ENCODE data around the gene BDKRB1.

BDKRB1 gene

GRCh38 chr14:96263347-96264199, 7.6 kb downstream of the BDKRB1 start:
- no peak for DNase-seq

DNA sequence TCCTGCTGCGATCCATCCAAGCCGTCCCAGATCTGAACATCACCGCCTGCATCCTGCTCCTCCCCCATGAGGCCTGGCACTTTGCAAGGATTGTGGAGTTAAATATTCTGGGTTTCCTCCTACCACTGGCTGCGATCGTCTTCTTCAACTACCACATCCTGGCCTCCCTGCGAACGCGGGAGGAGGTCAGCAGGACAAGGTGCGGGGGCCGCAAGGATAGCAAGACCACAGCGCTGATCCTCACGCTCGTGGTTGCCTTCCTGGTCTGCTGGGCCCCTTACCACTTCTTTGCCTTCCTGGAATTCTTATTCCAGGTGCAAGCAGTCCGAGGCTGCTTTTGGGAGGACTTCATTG, 8.2 kb downstream of the BDKRB1 start:
- no peak for DNase-seq

- DNase-seq = no peak
Observed at GRCh38 chr14:96264853-96265252, 8.8 kb downstream of the BDKRB1 start.

- no peak for DNase-seq
Observed at GRCh38 chr14:96265383-96266095, 9.5 kb downstream of the BDKRB1 start.

GRCh38 chr14:96267336-96267735, 11.3 kb downstream of the BDKRB1 start:
- DNase-seq = no peak

GRCh38 chr14:96267916-96268315, 11.9 kb downstream of the BDKRB1 start:
- no peak for DNase-seq

DNA sequence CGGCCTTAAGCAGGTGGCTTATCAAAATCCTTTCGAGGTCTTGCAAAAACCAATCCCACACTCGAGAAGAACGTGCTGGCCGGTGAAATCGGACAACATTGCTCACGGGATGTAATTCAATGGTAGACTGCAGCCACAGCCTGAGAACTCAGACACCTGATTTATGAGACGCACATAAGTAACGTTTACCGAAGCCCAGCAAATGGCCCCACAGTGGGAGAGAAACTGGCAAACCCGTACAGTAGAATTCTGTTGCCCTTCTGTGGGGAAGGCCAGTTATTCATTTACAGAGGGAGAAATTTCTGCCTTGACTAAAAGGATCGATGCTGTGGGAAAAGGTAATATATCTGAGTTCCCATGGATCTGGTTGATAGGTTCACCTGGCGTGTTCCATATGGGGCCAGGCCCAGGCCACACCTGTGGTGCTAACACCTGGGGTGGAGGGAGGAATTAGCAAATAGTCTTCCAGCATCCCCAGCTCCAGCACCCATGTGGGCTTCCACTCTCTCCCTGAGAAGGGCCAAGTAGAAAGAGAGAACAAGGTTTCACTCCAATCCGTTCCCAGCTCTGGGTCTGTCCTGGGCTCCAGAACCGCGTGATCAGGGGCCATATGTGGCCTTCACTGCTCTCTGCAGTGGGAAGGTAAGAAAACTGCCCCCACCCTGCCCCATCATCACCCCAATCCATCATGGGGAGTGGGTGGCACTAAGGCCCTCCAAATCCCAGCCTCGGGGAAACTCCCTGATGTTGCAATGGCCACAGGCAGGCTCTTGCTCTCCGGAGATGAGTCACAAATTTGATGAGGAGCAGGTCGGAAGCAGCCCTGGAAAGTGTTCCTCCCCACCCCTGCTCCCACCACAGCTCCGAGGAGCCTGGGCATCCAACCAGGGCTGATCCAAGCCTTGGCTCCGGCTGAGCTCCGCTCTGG, 12.7 kb downstream of the BDKRB1 start:
- no peak for DNase-seq

- no peak for DNase-seq
Observed at GRCh38 chr14:96269359-96269710, 13.3 kb downstream of the BDKRB1 start.

- DNase-seq = no peak
Observed at GRCh38 chr14:96270565-96271420, 14.8 kb downstream of the BDKRB1 start.

- DNase-seq = no peak
Observed at GRCh38 chr14:96271421-96271762, 15.4 kb downstream of the BDKRB1 start.

GRCh38 chr14:96272777-96273473, 16.9 kb downstream of the BDKRB1 start:
- DNase-seq = no peak

DNA sequence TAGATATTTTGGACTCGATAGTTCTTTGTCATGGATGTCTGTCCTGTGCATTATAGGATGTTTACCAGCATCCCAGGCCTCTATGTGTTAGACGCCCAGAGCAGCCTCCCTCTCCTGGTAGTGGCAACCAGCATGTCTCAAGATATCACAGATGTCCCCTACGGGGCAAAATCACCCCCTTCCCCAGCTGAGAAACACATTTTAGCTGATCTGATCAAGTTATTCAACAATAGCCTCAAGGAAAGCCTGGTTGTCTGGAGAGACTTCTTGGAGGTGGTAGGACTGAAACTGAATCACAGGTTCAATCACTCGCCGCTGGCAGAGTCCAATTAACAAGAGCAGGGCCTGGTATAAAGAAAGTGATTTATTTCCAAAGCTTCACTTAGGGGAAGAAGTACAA, 17.6 kb downstream of the BDKRB1 start:
- no peak for DNase-seq

DNA sequence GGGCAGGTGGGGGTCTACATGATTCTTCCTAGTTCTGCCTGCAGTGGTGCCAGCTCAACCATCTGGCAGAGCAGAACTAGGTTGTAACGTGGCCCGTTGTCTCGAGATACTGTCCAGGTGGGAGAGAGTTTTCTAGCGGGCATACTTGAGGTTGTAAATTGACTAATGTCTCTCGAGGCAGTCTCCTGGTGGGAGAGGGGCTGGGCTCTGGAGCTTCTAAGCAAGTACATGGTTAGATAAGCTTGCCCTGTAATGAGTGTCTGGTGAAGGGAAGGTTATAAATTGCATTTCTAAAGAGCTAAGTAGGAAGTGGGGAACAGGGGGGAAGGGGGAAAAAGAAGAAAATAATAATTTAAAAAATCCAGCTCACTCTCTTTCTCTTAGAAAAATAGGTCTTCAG, 18.1 kb downstream of the BDKRB1 start:
- no peak for DNase-seq

DNA sequence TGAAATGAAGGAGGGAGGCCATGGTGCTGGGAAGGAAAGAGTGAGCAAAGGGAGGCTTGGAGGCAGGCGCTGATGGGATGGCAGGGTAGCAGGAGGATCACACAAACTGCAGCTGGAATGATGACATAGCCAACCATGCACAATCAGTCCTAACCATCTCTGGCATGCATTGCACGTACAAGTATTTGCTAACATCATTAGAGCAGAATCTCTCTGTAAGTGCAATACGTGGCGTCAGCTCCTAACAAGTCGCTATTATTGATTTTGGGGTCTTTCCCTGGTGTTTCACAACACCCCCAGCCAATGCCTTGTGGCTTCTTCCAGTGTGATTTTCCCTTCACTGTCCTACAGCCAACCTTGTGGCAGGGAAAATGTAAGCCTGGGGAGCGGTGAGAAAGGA, 18.5 kb downstream of the BDKRB1 start:
- DNase-seq = no peak

GRCh38 chr14:96275177-96276112, 19.4 kb downstream of the BDKRB1 start:
- DNase-seq = no peak

- DNase-seq = no peak
Observed at GRCh38 chr14:96277890-96278289, 21.9 kb downstream of the BDKRB1 start.

DNA sequence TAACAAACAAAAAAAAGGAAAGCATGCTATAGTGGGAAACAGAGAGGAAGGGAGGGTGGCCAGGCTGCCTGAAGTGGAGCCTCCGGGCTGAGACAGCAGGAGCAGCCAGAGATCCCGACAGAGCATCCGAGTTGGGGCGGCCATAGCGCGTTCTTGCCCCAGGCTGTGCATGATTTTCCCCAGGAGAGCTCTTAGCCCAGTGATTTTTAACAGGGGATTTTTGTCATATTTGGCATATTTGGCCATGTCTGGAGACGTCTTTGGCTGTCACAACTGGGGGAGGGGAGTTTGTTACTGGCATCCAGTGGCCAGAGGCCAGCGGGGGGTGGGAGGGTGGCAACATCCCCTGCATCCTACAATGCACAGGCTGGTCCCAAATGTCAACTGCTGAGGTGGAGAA, 23.6 kb downstream of the BDKRB1 start:
- no peak for DNase-seq

DNA sequence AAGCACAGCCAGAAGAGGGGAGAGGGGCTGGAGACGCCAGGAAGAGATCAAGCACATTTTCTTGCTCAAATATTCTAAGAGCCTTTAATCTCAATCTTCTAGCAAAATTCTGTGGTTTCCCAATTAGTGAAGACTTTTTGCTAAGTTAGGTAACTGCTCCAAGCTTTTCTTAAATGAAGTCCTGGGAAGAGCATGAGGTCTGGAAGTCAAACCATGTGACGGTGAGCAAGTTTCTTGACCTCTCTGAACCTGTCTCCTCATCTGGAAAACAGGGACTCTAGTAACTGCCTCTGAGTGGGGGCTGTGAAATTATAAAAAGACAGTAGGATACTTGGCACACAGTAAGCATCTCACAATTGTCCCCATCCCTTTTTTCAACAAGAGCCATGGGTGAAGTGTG, 24.1 kb downstream of the BDKRB1 start:
- DNase-seq = no peak

- DNase-seq = no peak
Observed at GRCh38 chr14:96281486-96281885, 25.5 kb downstream of the BDKRB1 start.

- no peak for DNase-seq
Observed at GRCh38 chr14:96284008-96284407, 28.0 kb downstream of the BDKRB1 start.

GRCh38 chr14:96284430-96284829, 28.4 kb downstream of the BDKRB1 start:
- no peak for DNase-seq

All from GF-D8 (cell line).